ENCODE data around the gene ST3GAL2. TPM values are rescaled to one million over a fixed set of nuclear protein-coding genes. Genes with fewer than 3 reads are reported as not detected.
A peak's percentile ranks its signal among the peaks of the same experiment; 100 is the strongest.

ST3GAL2 gene
- total RNA-seq, 1 experiment from 2014 or later: 49.4 TPM

DNA sequence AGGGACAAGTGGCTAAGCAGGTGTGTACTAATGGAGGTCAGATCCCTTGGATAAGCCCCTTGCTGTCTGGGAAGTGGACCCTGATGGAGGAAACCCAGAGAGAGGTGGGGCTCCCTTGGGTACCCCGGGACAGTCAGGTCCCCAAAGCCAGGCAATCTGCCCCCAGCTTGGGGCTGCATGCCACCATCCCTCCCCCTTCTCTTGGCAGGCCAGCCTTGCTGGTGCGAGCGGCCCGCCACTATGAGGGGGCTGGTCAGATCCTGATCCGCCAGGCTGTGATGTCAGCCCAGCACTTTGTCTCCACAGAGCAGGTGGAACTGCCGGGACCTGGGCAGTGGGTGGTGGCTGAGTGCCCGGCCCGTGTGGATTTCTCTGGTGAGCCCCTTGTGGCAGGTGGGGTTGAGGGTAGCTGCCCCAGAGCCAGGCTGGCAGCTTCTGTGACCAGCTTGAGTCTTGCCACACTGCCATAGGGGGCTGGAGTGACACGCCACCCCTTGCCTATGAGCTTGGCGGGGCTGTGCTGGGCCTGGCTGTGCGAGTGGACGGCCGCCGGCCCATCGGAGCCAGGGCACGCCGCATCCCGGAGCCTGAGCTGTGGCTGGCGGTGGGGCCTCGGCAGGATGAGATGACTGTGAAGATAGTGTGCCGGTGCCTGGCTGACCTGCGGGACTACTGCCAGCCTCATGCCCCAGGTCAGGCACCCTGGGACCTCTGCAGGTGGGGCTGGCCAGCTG, 35.6 kb upstream of the ST3GAL2 start:
- H3K27me3 Mint-ChIP-seq (ENCODE audit: low read depth): no peaks in the 10 kb centered on the region
- DNase-seq (ENCODE audit: low spot score): no peak

GRCh38 chr16:70473446-70474319, 34.8 kb upstream of the ST3GAL2 start:
- peaks cover 3% of the 10 kb centered on the region; the same call in 1 of the 2 replicates for H3K4me1 Mint-ChIP-seq
- peak overlapping the region; percentile 54; the same call in 1 of the 2 replicates for H3K27ac Mint-ChIP-seq
- H3K27me3 Mint-ChIP-seq (ENCODE audit: low read depth): no peaks in the 10 kb centered on the region
- H3K9me3 Mint-ChIP-seq: no peaks in the 10 kb centered on the region
- DNase-seq (ENCODE audit: low spot score): no peak
- H3K36me3 Mint-ChIP-seq: no peaks in the 10 kb centered on the region
- ATAC-seq: no peak
- TF ChIP-seq GTF2I (CRISPR knock-in tag; conservative IDR thresholded peaks at IDR 0.05) (no peak), ZMAT4 (CRISPR knock-in tag; IDR thresholded peaks at IDR 0.05) (no peak)
- POLR2A ChIA-PET: interaction anchor here (1.5 kb wide), 1 partner anchor 92 kb away, joined by 3 read pairs; no protein-coding TSS in a partner anchor
- CTCF ChIA-PET: interaction anchor here (0.6 to 2.4 kb wide), 5 partner anchors 13 to 180 kb away, joined by 3 to 12 read pairs (median 4); no protein-coding TSS in a partner anchor
- no peak overlapping the region for H3K4me3 Mint-ChIP-seq

More for the DNA sequence above, 35.6 kb upstream of the ST3GAL2 start:
- CTCF ChIA-PET: interaction anchor here (0.8 to 2.4 kb wide), 3 partner anchors 80 to 116 kb away, joined by 3 to 12 read pairs (median 3); no protein-coding TSS in a partner anchor
- Mint-ChIP-seq H3K9me3 (no peaks in the 10 kb centered on the region), H3K27ac (no peak overlapping the region), H3K36me3 (no peaks in the 10 kb centered on the region), H3K4me1 (peaks cover 6% of the 10 kb centered on the region; the same call in 1 of the 2 replicates), H3K4me3 (no peak overlapping the region)
- no peak for TF ChIP-seq CREB1 (CRISPR knock-in tag; IDR thresholded peaks at IDR 0.05)
- no peak for TF ChIP-seq GRHL2 (CRISPR knock-in tag; IDR thresholded peaks at IDR 0.05; ENCODE audit: insufficient replicate concordance, severe bottlenecking)
- TF ChIP-seq, protein P1, sequence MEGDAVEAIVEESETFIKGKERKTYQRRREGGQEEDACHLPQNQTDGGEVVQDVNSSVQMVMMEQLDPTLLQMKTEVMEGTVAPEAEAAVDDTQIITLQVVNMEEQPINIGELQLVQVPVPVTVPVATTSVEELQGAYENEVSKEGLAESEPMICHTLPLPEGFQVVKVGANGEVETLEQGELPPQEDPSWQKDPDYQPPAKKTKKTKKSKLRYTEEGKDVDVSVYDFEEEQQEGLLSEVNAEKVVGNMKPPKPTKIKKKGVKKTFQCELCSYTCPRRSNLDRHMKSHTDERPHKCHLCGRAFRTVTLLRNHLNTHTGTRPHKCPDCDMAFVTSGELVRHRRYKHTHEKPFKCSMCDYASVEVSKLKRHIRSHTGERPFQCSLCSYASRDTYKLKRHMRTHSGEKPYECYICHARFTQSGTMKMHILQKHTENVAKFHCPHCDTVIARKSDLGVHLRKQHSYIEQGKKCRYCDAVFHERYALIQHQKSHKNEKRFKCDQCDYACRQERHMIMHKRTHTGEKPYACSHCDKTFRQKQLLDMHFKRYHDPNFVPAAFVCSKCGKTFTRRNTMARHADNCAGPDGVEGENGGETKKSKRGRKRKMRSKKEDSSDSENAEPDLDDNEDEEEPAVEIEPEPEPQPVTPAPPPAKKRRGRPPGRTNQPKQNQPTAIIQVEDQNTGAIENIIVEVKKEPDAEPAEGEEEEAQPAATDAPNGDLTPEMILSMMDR (IDR thresholded peaks at IDR 0.05): no peak
- no peak for TF ChIP-seq OVOL2 (CRISPR knock-in tag; IDR thresholded peaks at IDR 0.05; ENCODE audit: borderline replicate concordance)
- no peak for TF ChIP-seq TEAD1 (CRISPR knock-in tag; IDR thresholded peaks at IDR 0.05)
- TF ChIP-seq FOXJ3 (CRISPR knock-in tag; IDR thresholded peaks at IDR 0.05; ENCODE audit: borderline replicate concordance): no peak
- TF ChIP-seq ELF4 (CRISPR knock-in tag; IDR thresholded peaks at IDR 0.05; ENCODE audit: low read depth): no peak
- TF ChIP-seq, protein P2, sequence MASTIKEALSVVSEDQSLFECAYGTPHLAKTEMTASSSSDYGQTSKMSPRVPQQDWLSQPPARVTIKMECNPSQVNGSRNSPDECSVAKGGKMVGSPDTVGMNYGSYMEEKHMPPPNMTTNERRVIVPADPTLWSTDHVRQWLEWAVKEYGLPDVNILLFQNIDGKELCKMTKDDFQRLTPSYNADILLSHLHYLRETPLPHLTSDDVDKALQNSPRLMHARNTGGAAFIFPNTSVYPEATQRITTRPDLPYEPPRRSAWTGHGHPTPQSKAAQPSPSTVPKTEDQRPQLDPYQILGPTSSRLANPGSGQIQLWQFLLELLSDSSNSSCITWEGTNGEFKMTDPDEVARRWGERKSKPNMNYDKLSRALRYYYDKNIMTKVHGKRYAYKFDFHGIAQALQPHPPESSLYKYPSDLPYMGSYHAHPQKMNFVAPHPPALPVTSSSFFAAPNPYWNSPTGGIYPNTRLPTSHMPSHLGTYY (CRISPR knock-in tag; IDR thresholded peaks at IDR 0.05): no peak
- TF ChIP-seq ZNF232 (CRISPR knock-in tag; IDR thresholded peaks at IDR 0.05): no peak
- TF ChIP-seq ATF1 (CRISPR knock-in tag; IDR thresholded peaks at IDR 0.05): no peak
- TF ChIP-seq TCF7 (CRISPR knock-in tag; IDR thresholded peaks at IDR 0.05; ENCODE audit: low read depth): no peak
- no peak for TF ChIP-seq NR3C1 (CRISPR knock-in tag; conservative IDR thresholded peaks at IDR 0.05; ENCODE audit: low read depth)
- ATAC-seq: no peak
- POLR2A ChIA-PET: no interaction called here

DNA sequence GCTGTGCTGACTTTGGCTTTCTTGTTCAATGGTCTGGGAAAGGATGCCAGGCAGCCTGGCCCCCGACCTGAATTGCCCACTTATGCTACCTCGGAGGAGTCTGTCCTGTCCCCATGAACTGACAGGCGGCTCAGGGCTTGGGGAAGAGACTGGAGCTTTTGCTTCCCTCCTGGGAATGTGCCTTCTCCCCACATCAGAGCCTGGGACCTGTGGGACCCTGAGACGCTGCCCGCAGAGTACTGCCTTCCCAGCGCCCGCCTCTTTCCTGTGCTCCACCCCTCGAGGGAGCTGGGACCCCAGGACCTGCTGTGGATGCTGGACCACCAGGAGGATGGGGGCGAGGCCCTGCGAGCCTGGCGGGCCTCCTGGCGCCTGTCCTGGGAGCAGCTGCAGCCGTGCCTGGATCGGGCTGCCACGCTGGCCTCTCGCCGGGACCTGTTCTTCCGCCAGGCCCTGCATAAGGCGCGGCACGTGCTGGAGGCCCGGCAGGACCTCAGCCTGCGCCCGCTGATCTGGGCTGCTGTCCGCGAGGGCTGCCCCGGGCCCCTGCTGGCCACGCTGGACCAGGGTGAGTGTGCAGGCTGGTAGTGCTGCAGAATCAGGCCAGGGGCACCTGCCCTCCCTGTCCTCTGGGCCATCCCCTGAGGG, 34.0 kb upstream of the ST3GAL2 start:
- no peaks in the 10 kb centered on the region for H3K27me3 Mint-ChIP-seq (ENCODE audit: low read depth)
- ChIA-PET CTCF (interaction anchor here (0.6 to 2.6 kb wide), 7 partner anchors 12 to 181 kb away, joined by 3 to 14 read pairs (median 4); no protein-coding TSS in a partner anchor), POLR2A (interaction anchor here (1.5 kb wide), 1 partner anchor 92 kb away, joined by 3 read pairs; no protein-coding TSS in a partner anchor)
- no peak overlapping the region for H3K27ac Mint-ChIP-seq
- no peaks in the 10 kb centered on the region for H3K9me3 Mint-ChIP-seq
- H3K4me3 Mint-ChIP-seq: no peak overlapping the region
- H3K4me1 Mint-ChIP-seq: peaks cover 3% of the 10 kb centered on the region; the same call in 1 of the 2 replicates
- TF ChIP-seq ZNF281 (CRISPR knock-in tag; IDR thresholded peaks at IDR 0.05): no peak
- no peak for TF ChIP-seq ZSCAN18 (CRISPR knock-in tag; IDR thresholded peaks at IDR 0.05)
- DNase-seq (ENCODE audit: low spot score) (no peak), ATAC-seq (no peak)
- H3K36me3 Mint-ChIP-seq: no peaks in the 10 kb centered on the region

Measured in WTC11 (cell line).